HepG2 (cell line): Measurements from ENCODE around the gene PPP1R27. TPM values are rescaled to one million over a fixed set of nuclear protein-coding genes. Genes with fewer than 3 reads are reported as not detected.

Experiments
- ATAC-seq: fragments of 200-7000 bp; cut with Tn5 transposase; 3 replicates; pipeline ENCODE4 v1.9.1; 2020; ENCODE audit warnings: mild to moderate bottlenecking, moderate library complexity
- BruUV-seq: library from RNA; stranded (reverse); fragments of 400-500 nt; replicated peaks from 2 replicates; lab custom pipeline; 2021; lab: Mats Ljungman, UMichigan
- CTCF ChIA-PET: fragments of 300-600 bp; formaldehyde crosslinking; extraction: SDS; loops from one replicate; lab custom pipeline; 2021; ENCODE audit warnings: low total read pairs, inconsistent platforms, low intra/inter-chr PET ratio; lab: Yijun Ruan, JAX
- POLR2A ChIA-PET: fragments of 350-600 bp; sonication (Branson Sonifier 250); formaldehyde crosslinking; loops from one replicate; lab custom pipeline; 2020; ENCODE audit warnings: antibody characterized with exemption, inconsistent platforms; lab: Yijun Ruan, JAX
- DNase-seq: peaks from one replicate; pipeline ENCODE4 v3.0.0-alpha.2; 2015; ENCODE audit warnings: low spot score
- FAIRE-seq: peaks from 3 replicates; lab custom pipeline; 2011; peaks lifted over from hg19 to GRCh38; lab: Jason Lieb, UNC
- H2AFZ ChIP-seq: one replicate; pipeline ENCODE4 v1.6.1; 2011; ENCODE audit warnings: low read length, inconsistent platforms
- H3K27ac ChIP-seq: fragments of 300-600 bp; 3 replicates; pipeline ENCODE4 v1.8.0; 2011; ENCODE audit warnings: mixed run types, mild to moderate bottlenecking, mixed read lengths, low read length, inconsistent platforms; ENCODE audit not compliant: insufficient read depth; ENCODE audit errors: extremely low read length
- H3K27me3 ChIP-seq, 2 experiments: fragments of 200-600 bp in 1 of 2; 2 replicates in 1 of 2; 3 replicates in 1 of 2; pipeline versions ENCODE4 v1.6.0 to v1.8.0; 2011; ENCODE audit warnings: low read length in 2 of 2, mild to moderate bottlenecking in 2 of 2, moderate library complexity in 2 of 2, inconsistent platforms in 1 of 2; ENCODE audit not compliant: insufficient read depth in 2 of 2, control insufficient read depth in 1 of 2
- H3K36me3 ChIP-seq, 2 experiments: fragments of 200-600 bp in 1 of 2; replicated peaks in 1 of 2; 2 replicates in 1 of 2; 3 replicates in 1 of 2; pipeline versions ENCODE4 v1.5.1 to v1.8.0; 2011; ENCODE audit warnings: low read length in 2 of 2, inconsistent platforms in 1 of 2; ENCODE audit not compliant: insufficient read depth in 2 of 2, control insufficient read depth in 1 of 2
- H3K4me1 ChIP-seq: 2 replicates; pipeline ENCODE4 v1.5.1; 2012; ENCODE audit warnings: low read length, inconsistent platforms; ENCODE audit not compliant: insufficient read depth
- H3K4me2 ChIP-seq: 2 replicates; pipeline ENCODE4 v1.6.0; 2011; ENCODE audit warnings: low read depth, low read length, inconsistent platforms
- H3K4me3 ChIP-seq, 3 experiments: fragments of 200-600 bp in 1 of 3; sonication (generic), shearing (Covaris generic) in 1 of 3; replicated peaks in 1 of 3; 2 replicates each; pipeline ENCODE4 v1.5.1; 2011 to 2016; ENCODE audit warnings: low read length in 3 of 3, inconsistent platforms in 2 of 3, low read depth in 2 of 3, mild to moderate bottlenecking in 2 of 3, control low read depth in 1 of 3, mixed read lengths in 1 of 3; ENCODE audit not compliant: insufficient read depth in 1 of 3
- H3K79me2 ChIP-seq: one replicate; pipeline ENCODE4 v1.6.1; 2011; ENCODE audit warnings: low read length, inconsistent platforms; ENCODE audit not compliant: insufficient read depth
- H3K9ac ChIP-seq: 2 replicates; pipeline ENCODE4 v1.6.0; 2011; ENCODE audit warnings: mild to moderate bottlenecking, low read depth, low read length, inconsistent platforms; ENCODE audit not compliant: insufficient read depth
- H3K9me3 ChIP-seq: 2 replicates; pipeline ENCODE4 v1.5.1; 2012; ENCODE audit warnings: mild to moderate bottlenecking, low read length
- H4K20me1 ChIP-seq: 2 replicates; pipeline ENCODE4 v1.6.0; 2011; ENCODE audit warnings: inconsistent platforms, mild to moderate bottlenecking, low read length, moderate library complexity; ENCODE audit not compliant: insufficient read depth
- CBX1 ChIP-seq: IDR thresholded peaks from one replicate; pipeline ENCODE4 v1.6.1; 2016; ENCODE audit warnings: antibody characterized with exemption, low read depth
- CREB1 ChIP-seq, 2 experiments: fragments of 450-650 bp in 1 of 2; IDR thresholded peaks; 2 replicates each; pipeline ENCODE4 v1.6.1; 2016 to 2017; ENCODE audit warnings: control low read depth in 1 of 2, mild to moderate bottlenecking in 1 of 2, missing compliant biosample characterization in 1 of 2, missing genetic modification characterization in 1 of 2
- EED ChIP-seq: sonication (generic); formaldehyde crosslinking; IDR thresholded peaks from 2 replicates; pipeline ENCODE4 v1.5.0; 2020; ENCODE audit warnings: mild to moderate bottlenecking, missing genetic modification reagents
- RBM22 ChIP-seq: fragments of 200-400 bp; formaldehyde crosslinking; optimal IDR thresholded peaks from 2 replicates; pipeline ENCODE3; 2017; ENCODE audit warnings: mild to moderate bottlenecking, low read length, moderate library complexity
- RNF2 ChIP-seq: fragments of 450-650 bp; conservative IDR thresholded peaks from 2 replicates; pipeline ENCODE4 v1.6.1; 2016; ENCODE audit warnings: low read depth
- SIN3B ChIP-seq: fragments of 150-350 bp; IDR thresholded peaks from 2 replicates; pipeline ENCODE4 v1.6.1; 2014; ENCODE audit warnings: low read length
- WIZ ChIP-seq: sonication (generic); formaldehyde crosslinking; IDR thresholded peaks from 2 replicates; pipeline ENCODE4 v1.5.1; 2020; ENCODE audit warnings: mild to moderate bottlenecking, missing genetic modification reagents
- YY1 ChIP-seq: IDR thresholded peaks from 2 replicates; pipeline ENCODE4 v1.6.1; 2011; ENCODE audit warnings: low read length, low read depth, moderate library complexity, mild to moderate bottlenecking; ENCODE audit not compliant: insufficient read depth, insufficient replicate concordance
- ZBTB25 ChIP-seq: IDR thresholded peaks from 2 replicates; pipeline ENCODE4 v1.6.1; 2018; ENCODE audit warnings: missing genetic modification reagents
- ZBTB3 ChIP-seq: sonication (generic); formaldehyde crosslinking; IDR thresholded peaks from 2 replicates; pipeline ENCODE4 v1.4.0; 2020; ENCODE audit warnings: low read depth, mild to moderate bottlenecking, moderate library complexity, missing genetic modification reagents, borderline replicate concordance
- ZFP1 ChIP-seq: IDR thresholded peaks from 2 replicates; pipeline ENCODE4 v1.6.1; 2016
- ZNF101 ChIP-seq: sonication (generic); formaldehyde crosslinking; IDR thresholded peaks from 2 replicates; pipeline ENCODE4 v1.4.0; 2020; ENCODE audit warnings: mild to moderate bottlenecking, low read depth, missing genetic modification reagents, borderline replicate concordance
- ZNF282 ChIP-seq: fragments of 450-650 bp; IDR thresholded peaks from 2 replicates; pipeline ENCODE4 v1.6.1; 2018; ENCODE audit not compliant: partially characterized antibody
- ZNF296 ChIP-seq: sonication (generic); formaldehyde crosslinking; conservative IDR thresholded peaks from 2 replicates; pipeline ENCODE4 v1.5.0; 2020; ENCODE audit warnings: mild to moderate bottlenecking, missing genetic modification reagents
- ZNF367 ChIP-seq: sonication (generic); formaldehyde crosslinking; IDR thresholded peaks from 2 replicates; pipeline ENCODE4 v1.4.0; 2020; ENCODE audit warnings: missing genetic modification reagents, borderline replicate concordance
- ZNF879 ChIP-seq: sonication (generic); formaldehyde crosslinking; IDR thresholded peaks from 2 replicates; pipeline ENCODE4 v1.8.1; 2023; ENCODE audit warnings: missing genetic modification reagents
- WGBS: methylation state at CpG from one replicate; pipeline ENCODE4 v1.1.6; 2017; ENCODE audit warnings: low lambda C conversion rate; 5-methylcytosine and 5-hydroxymethylcytosine counted together
- in situ Hi-C: cut with HindIII; loops from 2 replicates; pipeline ENCODE4 v1.10.0; 2017; ENCODE audit warnings: low pct_unique_long_range_greater_than_20kb; ENCODE audit not compliant: extremely low pct_ligation_motif_present
- intact Hi-C: fragments of 100-400 bp; cut with micrococcal nuclease; formaldehyde crosslinking; loops from one replicate; pipeline ENCODE4 v1.10.0; 2022; ENCODE audit not compliant: unreplicated experiment
- polyA plus RNA-seq, 8 experiments: library from polyadenylated mRNA; depleted of rRNA in 3 of 8; stranded (reverse) in 7 of 8; unstranded in 1 of 8; fragments of >200 nt; fragmentation: Illumina TruSeq in 4 of 8; extraction: Trizol in 4 of 8; gene quantifications; 2 replicates each; pipeline versions ENCODE4 v1.2.1 to v1.2.3, GENCODE V29; 2011 to 2016; ENCODE audit warnings: low read depth in 4 of 8, missing spikeins in 1 of 8, mixed read lengths in 1 of 8; ENCODE audit not compliant: insufficient read depth in 1 of 8
- total RNA-seq, 5 experiments: library from RNA; depleted of rRNA; stranded (reverse); fragments of >200 nt; fragmentation: Illumina TruSeq; extraction: Trizol; gene quantifications; 2 replicates each; pipeline ENCODE4 v1.2.3, GENCODE V29; 2016; ENCODE audit warnings: low read depth in 1 of 5

The PPP1R27 gene
- total and polyA plus RNA-seq, 2 of the 13 experiments (the other 11 are each of a cell fraction or from before 2014, with no cell fraction given) = 0.17 to 1.00 TPM

GRCh38 chr17:81879121-81879520, 44.3 kb upstream of the PPP1R27 start:
- H3K4me1 ChIP-seq = no peaks in the 10 kb centered on the region
- peaks cover 5 to 34% of the 10 kb centered on the region in 2 experiments; a peak in 4 of 5 replicates for H3K36me3 ChIP-seq
- FAIRE-seq (no peak), ATAC-seq (no peak), DNase-seq (no peak)
- TF ChIP-seq ZBTB25 (CRISPR knock-in tag) (no peak), ZNF296 (CRISPR knock-in tag) (no peak), RBM22 (peak; percentile 68)
- no peaks in the 10 kb centered on the region for H4K20me1 ChIP-seq
- no peaks in the 10 kb centered on the region for H3K9me3 ChIP-seq
- no peak overlapping the region for H3K27ac ChIP-seq
- ChIA-PET CTCF (no interaction called here), POLR2A (interaction anchor here (2.3 kb wide), 1 partner anchor 18 kb away, joined by 7 read pairs; the partner anchor contains the start of gene P4HB)
- WGBS = 80% methylated on average over 5 of the region's 5 CpGs
- no peaks in the 10 kb centered on the region for H3K27me3 ChIP-seq
- H3K4me2 ChIP-seq = no peak overlapping the region
- in situ Hi-C loops = no loop called here
- BruUV-seq = no TSS peak
- intact Hi-C loops = no loop called here
- H2AFZ ChIP-seq = no peak overlapping the region
- H3K79me2 ChIP-seq = no peaks in the 10 kb centered on the region
- no peak overlapping the region for H3K4me3 ChIP-seq
- no peak overlapping the region for H3K9ac ChIP-seq

GRCh38 chr17:81878294-81878693, 43.4 kb upstream of the PPP1R27 start:
- H3K4me1 ChIP-seq = no peaks in the 10 kb centered on the region
- H3K79me2 ChIP-seq = no peaks in the 10 kb centered on the region
- no TSS peak for BruUV-seq
- in situ Hi-C loops = no loop called here
- ATAC-seq = no peak
- no peaks in the 10 kb centered on the region for H3K9me3 ChIP-seq
- no peaks in the 10 kb centered on the region for H4K20me1 ChIP-seq
- no peak overlapping the region for H3K9ac ChIP-seq
- ChIA-PET POLR2A (no interaction called here), CTCF (no interaction called here)
- WGBS = 95% methylated on average over 3 of the region's 3 CpGs
- no peaks in the 10 kb centered on the region for H3K27me3 ChIP-seq
- H3K36me3 ChIP-seq = peaks cover 4 to 29% of the 10 kb centered on the region in 2 experiments; a peak in 4 of 5 replicates
- no peak for DNase-seq
- FAIRE-seq = no peak
- H2AFZ ChIP-seq = no peak overlapping the region
- H3K4me3 ChIP-seq = no peak overlapping the region
- H3K27ac ChIP-seq = no peak overlapping the region
- H3K4me2 ChIP-seq = no peak overlapping the region
- intact Hi-C loops = no loop called here
- TF ChIP-seq RNF2 = no peak
- TF ChIP-seq SIN3B = no peak
- no peak for TF ChIP-seq CBX1
- TF ChIP-seq EED (CRISPR knock-in tag) = no peak
- TF ChIP-seq ZNF367 (CRISPR knock-in tag) = no peak
- TF ChIP-seq YY1 = no peak
- TF ChIP-seq WIZ (CRISPR knock-in tag) = no peak
- TF ChIP-seq ZNF879 (CRISPR knock-in tag) = no peak
- no peak for TF ChIP-seq ZNF282
- no peak for TF ChIP-seq CREB1 (IDR thresholded peaks at IDR 0.05)
- TF ChIP-seq CREB1 (CRISPR knock-in tag; IDR thresholded peaks at IDR 0.05) = no peak
- no peak for TF ChIP-seq ZNF101 (CRISPR knock-in tag)
- no peak for TF ChIP-seq ZBTB3 (CRISPR knock-in tag)
- no peak for TF ChIP-seq ZFP1
